Measurements from ENCODE around the gene SYNE3.

Gene SYNE3

DNA sequence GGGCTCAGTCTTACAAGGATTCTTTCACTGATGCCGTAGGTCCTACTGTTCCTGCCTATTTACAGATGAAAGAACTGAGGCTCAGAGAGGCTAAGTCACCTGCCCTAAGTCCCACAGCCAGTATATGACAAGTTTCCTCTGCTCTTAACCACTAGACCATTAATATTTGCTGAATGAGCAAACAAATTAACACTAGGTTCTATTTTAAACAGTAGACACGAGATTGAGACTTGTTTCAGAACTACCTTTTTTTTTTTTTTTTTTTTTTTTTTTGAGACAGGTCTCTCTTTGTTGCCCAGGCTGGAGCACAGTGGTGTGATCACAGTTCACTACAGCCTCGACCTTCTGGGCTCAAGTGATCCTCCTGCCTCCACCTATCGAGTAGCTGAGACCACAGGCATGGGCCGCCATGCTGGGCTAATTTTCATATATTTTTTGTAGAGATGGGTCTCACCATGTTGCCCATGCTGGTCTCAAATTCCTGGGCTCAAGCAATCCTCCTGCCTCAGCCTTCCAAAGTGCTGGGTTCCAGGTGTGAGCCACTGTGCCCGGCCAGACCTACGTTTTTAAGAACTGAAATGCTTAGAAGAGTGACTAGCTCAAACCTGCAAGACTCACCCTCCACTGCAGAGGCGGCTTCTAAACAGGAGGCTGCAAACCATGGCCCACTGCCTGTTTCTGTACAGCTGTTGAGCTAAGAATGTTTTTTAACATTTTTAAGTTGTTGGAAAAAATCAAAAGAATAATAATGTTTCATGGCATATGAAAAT, 12.9 kb downstream of the SYNE3 start:
- DNase-seq: no peak

DNA sequence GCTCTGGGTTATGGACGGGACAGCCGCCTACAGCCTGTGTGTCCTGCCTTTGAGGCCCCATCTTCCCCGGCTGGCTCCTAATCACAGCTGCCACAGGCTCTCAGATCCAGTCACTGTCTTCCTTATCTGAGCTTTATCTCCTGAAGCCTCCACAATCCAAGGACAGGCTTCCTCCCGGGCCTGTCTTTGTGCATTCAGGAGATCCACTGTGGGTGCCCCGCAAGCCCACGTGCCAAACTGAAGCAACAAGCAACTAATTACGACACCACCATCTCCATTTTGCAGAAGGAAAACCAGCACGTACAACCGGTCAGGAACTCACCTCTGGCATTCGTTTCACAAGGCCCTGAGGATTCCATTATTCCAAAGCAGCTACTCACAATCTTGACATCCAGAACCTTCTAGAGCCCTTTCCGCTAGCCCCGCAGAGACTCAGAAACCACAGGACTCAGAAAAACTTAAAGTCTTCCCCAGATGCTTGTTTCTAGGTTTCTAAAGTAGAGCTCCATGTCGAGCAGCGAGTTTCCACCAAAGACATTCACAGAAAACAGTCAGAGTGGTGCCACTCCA, 14.0 kb downstream of the SYNE3 start:
- DNase-seq: no peak

DNA sequence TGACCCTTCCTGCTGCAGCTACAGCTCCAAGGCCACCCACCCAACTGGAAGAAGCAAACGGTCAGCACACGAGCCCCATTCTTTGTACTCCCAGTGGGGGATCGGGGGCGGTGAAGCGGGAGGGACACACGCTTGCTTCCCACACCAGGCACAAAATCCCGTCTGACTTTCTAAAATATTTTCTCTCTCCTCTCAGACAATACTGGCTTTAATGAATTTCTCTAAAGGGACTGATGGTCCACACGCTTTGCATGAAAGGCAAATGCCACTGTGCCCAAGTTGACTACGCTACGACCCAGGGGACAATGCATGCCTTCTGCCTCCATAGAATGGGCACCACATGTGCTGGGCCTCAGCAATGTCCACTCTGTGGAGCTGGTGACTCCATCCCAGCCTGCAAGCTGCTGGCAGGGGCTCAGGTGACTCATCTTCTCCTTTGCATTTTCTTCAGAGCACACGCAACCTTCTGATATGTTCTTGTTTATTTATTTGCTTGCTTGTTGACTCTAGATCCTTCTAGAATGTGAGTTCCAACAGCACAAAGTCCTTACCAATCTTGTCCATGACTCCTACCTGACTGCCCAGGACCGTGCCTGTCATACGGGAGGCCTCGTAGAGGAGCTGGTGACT, 15.6 kb downstream of the SYNE3 start:
- DNase-seq: no peak

DNA sequence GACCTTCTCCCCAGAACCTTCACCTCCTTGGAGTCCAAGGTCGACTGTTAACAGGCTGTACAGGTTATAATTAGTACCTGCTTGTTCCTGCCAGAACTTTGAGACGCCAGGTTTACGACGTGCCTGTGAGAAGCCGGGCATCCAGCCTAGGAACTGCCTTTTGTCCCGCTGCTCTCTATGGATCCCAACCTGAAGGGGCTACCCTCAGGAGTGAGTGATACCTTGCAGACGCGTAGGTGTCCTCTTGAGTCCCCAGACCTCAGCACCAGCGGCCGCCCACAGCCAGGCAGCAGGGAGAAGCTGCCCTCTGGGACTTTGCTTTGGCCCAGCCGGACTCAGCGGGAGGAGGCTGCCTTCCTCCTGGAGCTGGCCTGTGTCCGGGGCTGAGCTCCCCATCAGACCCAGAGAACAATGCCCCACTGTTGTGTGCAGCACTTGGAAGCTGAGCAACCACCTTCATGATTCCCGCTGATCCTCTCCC, 16.2 kb downstream of the SYNE3 start:
- no peak for DNase-seq

DNA sequence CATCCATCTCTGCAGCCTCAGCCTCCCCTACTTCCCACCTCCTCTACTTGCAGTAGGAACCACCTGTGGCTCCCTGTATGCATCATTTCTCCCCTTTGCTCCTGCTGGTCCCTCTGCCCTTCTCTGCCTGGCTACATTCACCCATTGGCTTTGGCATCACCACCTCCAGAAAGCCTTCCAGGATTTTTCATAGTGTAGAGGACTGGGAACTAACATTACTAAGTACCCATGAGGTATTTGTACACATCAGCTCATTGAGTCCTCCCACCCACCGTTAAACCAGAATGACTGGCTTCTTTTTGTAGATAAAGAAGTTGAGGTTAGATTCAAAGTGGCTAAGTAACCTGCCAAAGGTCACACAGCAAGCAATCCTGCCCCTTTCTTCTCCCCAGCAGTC, 17.1 kb downstream of the SYNE3 start:
- no peak for DNase-seq

DNA sequence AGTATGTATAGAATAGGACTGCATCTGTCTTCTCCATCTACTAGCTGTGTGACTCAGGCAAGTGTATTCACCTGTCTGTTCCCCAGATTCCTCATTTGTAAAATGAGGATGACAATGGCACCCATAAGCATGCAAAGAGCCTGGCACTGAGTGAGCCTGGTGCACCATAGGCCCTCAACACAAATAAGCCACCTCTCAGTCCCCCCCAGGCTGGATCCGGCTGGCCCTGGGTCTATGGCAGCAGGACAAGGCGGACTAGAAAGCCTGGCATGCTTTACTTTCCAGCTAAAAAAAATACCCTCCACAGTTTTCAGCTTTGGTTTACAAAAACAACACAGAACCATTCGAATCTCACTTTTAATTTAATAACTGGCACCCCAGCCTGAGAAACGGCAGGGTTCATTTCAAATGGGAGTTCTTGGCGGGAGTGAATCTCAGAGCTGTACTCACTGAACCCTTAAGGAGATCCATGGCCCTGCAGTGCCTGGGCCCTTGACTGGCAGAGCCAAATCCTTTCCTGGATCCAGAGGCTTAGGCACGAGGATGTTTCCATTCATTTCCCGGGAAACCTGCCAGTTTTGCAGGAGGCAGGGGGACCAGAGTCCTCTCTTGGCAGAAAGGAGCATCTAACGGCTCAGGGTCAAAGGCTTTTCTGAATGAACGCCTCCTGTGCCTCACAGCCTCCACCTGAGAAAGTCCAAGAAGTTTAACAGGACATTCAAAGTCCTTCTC, 17.7 kb downstream of the SYNE3 start:
- no peak for DNase-seq

DNA sequence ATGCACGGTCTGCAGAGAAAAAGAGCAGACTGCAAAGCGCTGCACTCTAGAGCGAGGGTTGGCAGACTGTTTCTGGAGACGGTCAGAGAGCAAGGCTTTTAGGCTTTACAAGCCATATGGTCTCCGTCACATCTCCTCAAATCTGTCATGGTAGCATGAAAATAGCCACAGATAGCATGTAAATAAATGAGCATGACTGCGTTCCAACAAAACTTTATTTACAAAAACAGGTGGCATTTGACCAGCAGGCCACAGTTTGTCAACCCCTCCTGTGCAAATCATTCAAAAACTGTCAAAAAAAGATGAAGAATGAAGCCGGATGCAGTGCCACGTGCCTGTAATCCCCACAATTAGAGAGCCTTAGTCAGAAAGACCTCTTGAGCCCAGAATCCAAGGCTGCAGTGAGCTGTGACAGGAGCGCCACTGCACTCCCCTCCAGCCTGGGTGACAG, 18.9 kb downstream of the SYNE3 start:
- no peak for DNase-seq

DNA sequence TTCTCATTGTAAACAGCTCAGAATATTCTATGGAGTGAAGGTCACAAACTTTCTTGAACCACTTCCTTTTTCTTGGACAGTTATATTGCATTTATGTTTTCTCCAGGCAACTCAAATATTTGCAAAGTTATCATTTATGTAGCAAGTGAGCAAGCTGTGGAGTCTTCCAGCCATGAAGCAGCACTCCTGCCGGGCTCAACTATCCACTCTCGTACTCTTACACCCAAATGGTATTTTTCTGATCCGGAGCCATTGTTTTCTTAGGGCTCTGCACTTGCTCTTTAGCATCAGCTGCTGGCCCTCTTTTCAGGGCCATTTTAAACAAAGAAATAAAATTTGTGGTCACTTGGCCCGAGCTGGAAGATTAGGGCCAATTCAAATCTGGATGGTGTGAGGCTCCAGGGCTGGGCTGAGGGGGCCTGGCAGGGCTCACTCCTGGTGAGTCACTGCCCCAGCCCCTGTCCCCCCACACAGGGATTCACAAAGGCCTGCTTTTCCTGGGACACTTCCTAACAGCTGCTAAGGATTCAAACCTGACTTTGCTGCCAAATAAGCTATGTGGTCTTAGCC, 19.7 kb downstream of the SYNE3 start:
- no peak for DNase-seq

DNA sequence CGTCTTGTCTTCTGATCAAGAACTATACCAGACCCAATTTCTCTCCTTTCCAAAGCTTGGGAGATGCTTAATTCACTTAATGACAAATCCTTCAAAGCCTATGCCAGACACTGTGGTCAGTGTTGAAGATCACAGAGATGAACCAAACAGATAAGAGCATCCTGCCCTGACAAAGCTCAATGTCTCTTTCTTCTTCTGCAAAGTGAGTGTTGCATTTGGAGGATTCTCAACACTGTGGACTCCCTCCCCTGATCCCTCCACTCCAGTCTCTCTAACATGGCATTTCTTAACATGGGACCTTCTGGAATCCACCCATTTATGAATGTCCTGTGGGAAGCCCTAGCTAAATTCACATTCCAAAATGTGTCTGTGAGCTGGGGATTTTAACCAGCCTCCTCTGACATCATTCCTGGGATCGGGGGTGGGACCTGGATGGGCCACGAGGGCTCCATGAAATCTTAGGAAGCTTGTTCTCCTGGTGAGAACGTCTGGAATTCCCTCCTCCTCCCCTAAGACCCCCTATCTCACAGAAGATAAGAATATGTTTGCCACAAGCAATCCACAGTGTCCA, 20.3 kb downstream of the SYNE3 start:
- DNase-seq: no peak

DNA sequence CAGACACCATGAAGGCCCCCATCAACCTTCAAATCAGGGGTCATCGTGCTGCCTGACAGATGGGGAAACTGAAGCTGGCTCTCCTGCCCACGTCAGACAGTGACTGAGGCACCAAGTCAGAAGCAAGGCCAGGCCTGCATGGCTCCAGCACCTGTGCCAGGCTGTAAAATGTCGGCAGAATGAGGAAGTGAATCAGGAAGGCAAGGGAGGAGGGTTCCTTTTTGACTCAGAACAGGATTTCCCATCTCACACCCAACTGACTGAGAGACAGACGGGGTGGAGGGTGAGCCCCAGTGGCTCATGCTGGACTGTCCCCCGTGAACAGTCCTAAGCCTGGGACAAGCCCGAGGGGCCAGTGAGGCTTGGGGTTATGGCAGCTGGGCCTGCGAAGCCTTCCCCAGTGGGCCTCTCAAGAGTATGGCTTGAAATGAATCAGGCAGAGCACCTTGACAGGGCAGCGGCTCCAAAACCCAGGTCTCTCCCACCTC, 20.9 kb downstream of the SYNE3 start:
- no peak for DNase-seq

DNA sequence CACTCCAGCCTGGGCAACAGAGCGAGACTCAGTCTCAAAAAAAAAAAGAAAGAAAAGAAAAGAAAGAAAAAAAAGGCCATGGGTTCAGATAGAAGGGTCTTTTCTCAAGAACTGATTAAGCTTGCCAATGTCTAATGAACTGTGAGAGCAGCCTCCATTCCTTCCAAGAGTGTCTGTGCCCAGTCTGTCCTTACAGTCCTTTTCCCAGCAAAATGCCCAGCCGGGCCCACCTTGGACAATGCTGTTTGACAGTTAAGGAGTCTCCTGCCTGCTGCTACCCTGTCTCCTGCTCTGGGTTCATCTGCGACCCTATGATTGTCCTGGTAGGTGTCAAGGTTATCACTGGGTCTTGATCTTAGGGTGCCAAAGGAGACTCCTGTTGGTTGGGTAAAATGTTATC, 21.4 kb downstream of the SYNE3 start:
- no peak for DNase-seq

DNA sequence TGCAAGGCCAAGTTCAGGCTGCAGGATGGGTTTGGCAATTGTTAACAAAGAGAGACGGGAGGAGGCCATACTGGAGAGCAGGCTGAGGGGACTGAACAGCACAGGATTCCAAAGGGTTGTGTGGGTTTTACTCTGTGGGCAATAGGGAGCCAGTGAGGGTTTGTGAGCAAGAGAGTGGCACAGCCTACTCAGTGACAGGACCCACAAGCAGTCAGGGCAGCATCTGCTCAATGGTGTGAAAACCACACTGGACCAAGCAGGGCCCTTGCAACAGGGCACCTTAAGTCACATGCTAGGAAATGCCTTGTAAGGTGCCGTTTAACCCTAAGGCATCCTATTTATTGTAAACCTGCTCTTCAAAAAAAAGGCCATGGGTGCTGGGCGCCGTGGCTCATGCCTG, 22.0 kb downstream of the SYNE3 start:
- DNase-seq: no peak

DNA sequence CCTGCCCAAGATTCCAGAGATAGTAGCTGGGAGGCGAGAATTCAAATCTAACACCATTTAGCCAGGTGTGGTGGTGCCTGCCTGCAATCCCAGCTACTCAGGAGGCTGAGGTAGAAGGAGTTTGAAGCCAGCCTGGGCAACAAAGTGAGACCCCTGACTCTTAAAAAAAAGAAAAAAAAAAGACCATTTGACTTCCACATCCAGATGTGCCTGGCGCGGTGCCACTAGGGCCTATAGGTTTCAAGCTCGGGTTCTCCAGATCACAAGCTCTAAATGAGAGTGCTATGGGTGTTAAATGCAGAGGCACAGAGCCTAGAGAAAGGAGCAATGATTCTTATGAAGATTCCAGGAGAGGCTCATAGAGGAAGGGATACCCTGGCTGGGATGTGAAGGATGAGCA, 22.5 kb downstream of the SYNE3 start:
- DNase-seq: no peak

DNA sequence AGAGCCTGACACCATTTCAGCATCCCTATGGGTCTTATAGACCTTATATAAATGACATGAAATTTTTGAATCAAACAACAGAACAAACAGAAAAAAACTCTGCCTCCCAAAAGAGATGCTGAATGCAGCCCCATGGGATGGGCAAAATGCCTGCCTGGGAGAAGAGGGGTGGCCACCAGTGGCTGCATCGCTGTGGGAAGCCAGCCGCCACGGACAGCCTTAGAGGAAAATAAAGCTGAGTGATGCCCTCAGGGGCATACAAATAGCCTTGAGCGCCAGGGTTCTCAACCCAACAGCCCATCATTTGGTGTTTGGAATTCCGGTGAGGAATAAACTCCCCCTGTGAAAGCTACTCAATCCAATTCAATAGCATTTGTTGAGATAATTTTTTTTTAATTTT, 22.9 kb downstream of the SYNE3 start:
- DNase-seq: no peak

DNA sequence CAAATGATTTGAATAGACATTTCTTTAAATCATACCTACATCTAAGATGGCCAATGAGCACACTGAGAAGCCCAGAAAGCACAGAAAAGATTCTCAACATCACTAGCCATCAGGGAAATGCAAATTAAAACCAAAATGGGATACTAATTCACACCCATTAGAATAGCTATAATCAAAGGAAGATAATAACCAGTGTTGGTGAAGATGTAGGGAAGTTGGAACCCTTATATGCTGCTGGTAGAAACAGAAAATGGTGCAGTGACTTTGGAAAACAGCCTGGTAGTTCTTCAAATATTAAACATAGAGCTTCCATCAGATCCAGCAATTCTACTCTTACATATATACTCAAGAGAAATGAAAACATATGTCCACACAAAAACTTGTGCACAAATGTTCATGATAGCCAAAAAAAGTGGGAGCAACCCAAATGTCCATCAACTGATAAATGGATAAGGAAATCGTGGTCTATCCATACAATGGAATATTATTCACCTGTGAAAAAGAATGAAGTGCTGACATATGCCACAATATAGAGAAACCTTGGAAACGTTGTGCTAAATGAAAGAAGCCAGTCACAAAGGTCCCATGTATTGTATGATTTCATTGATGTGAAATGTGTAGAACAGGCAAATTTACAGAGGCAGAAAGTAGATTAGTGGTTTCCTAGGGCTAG, 24.4 kb downstream of the SYNE3 start:
- DNase-seq: no peak

DNA sequence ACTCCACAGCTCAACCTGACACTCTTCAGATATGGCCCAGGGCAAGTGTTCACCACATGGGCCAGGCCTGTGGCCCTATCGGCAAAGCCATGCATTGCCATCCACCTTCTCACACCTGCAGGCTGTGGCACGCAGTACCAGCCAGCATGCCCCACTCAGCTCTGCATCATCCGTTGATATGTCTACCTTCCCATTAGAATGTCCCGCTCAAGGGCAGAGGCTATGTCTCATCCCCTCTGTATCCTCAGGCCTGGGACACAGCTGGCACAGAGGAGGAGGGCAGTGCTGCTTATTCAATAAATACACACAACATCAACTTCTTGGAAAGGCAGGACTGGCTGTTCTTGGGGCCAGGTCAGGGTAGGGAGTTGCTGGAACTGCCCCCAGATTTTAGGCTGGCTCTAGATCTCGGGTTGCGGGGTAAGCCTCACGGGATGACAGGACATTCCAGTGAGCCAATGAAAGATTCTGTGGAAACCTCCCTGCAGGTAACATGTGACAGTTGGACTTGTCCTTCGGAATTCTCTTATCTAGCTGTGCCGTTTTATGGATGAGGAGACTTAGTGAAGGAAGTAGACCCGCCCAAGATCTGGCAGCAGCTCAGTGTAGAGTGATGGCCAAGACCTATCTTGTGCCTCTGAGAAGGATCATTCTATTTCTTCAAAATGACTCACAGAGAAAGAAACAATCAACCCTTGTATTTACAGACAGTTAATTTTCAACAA, 25.6 kb downstream of the SYNE3 start:
- no peak for DNase-seq

DNA sequence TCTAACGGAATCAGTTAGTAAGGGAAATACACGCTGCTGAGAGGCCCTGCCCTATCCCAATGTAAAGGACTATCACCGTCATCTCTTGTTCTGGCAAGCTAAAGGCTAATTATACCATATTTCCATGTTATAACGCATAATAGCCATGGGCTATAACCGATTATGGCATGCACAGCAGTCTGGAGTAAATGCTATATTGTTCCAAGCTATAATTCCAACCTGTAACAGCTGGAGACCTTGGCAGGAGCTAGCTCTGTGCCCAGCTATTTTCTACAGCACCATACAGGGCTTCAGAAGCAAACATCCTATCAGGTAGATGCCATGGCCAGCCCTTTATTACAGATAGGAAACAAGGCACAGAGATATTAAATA, 26.3 kb downstream of the SYNE3 start:
- no peak for DNase-seq

DNA sequence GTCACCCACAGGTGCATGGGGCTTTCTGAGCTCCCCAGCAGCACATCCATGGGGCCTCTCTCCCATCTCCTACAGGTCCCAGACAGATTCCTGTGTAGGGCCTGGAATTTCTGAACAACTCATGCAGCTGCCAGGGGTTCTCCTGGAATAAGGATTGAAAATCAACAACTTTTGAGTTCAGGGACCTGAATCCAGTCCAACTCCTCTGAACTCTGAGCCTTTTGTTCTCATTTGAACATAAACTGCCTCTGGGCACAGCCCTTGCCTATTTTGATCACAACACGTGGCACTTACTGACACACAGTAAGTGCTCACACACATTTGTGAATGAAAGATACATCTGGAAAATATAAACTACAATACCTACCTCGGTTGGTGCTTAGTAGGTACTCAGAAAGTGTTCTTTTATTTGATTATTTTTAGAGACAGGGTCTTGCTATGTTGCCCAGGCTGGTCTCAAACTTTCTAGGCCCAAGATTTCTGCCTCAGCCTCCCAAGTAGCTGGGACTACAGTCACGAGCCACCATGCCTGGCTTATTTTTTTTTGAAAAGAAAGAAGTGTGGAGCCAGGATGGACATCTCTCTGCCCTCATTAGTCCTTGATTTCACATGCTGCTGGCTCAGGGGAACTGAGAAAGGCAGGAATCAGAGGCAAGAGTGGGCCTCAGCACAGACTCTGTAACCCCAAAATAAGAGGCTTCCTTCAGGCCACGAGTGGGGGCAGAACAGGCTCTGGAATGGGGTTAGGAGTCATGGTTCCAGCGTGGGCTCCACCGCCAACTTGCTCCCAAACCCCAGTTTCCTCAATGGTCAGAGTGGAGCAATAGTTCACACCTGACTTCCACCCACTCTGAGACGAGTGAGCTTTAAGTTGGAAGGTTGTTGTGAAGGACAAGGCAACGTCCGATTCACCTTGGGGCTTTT, 27.0 kb downstream of the SYNE3 start:
- no peak for DNase-seq

DNA sequence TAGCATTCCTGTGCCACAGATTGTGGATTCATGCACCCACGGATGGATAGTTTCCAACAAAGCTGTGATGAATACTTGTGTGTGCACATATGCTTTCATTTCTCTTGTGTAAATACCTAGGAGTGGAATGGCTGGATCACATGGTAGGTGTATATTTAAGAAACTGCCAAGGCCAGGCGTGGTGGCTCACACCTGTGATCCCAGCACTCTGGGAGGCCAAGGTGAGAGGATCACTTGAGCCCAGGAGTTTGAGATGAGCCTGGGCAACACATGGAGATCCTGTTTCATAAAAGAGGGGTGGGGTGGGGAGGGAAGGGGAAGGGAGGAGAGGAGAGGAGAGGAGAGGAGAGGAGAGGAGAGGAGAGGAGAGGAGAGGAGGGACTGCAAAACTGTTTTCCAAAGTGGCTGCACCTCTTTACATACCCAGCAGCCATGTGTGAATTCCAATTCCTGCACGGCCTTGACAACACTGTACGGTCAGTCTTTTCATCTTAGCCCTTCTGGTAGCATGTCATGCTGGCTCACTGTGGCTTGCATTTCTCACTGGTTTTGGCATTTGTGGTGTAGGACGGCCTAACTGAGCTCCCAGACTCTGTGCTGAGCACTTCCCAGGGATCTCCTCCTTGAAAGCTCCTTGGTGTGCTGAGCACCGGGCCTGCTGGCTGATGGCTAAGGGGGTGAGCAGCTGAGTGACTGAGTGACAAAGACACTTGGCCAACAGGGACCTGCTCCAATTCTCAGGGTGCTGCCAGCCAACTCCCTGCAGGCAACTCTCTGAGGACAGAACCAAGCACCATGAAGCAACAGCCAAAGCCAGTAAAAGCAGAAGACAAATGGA, 27.9 kb downstream of the SYNE3 start:
- DNase-seq: no peak

Data from activated gamma-delta T cell (primary cell).